Glomerular endothelial cell (primary cell): ENCODE measurements around the gene LRP10. TPM values are rescaled to one million over a fixed set of nuclear protein-coding genes. Genes with fewer than 3 reads are reported as not detected.

Experiments
- DNase-seq: peaks from one replicate; pipeline ENCODE4 v3.0.0-alpha.2; 2011; ENCODE audit warnings: low read depth, low spot score; ENCODE audit errors: extremely low read depth
- total RNA-seq: library from RNA; depleted of rRNA; stranded (reverse); fragments of >200 nt; gene quantifications from 2 replicates; pipeline ENCODE4 v1.2.3, GENCODE V29; 2015

Gene LRP10
- total RNA-seq, 1 donor from 2014 or later, result 187 TPM

- no peak for DNase-seq
Observed at GRCh38 chr14:22864979-22865378, 6.6 kb upstream of the LRP10 start.

DNA sequence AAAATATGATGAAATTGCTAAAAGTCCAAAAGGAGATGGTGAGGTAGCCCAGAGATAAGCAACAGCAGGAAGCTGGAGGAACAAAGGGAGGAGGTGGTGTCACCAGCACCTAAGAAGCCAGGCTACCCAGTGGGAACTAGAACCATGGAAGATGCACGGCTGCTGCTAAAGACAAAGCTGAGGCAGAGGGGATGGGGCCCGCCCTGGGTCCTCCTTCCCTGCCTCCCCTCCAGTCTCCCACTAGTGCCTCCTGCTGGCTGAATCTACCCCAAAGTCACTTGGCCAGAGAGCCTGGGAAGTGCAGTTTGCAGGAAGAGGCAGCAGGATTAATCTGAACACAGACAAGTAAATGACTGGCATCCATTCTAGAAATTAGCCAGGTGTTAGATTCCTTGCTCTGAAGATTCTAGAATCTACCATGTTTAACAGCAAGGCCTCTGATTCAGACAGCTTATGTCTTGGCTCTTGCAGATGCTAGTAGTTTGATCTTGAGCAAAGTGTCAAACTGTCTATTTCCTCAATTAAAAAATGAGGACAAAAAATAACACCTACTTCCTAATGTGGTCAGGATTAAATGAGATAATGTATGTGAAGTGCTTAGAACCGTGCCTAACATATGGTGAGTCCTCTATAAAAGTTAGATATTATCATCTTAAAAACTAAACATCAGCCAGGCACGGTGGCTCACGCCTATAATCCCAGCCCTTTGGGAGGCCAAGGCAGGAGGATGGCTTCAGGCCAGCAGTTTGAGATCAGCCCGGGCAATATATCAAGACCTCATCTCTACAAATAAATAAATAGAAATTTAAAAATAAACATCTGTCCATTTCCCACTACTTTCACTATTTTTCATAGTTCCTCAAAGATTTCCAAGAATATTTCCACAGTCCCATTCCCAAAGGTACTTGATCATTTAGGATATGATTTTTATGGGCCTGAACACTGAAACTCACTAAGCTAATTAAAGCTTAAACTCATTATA is 5.8 kb upstream of the LRP10 start:
- DNase-seq, result no peak

GRCh38 chr14:22866874-22867273 is 4.7 kb upstream of the LRP10 start:
- DNase-seq, result no peak

- DNase-seq, result no peak
Observed at GRCh38 chr14:22870811-22871223, 723 bp upstream of the LRP10 start.

- no peak for DNase-seq
Observed at GRCh38 chr14:22872033-22872832, 693 bp downstream of the LRP10 start.

DNA sequence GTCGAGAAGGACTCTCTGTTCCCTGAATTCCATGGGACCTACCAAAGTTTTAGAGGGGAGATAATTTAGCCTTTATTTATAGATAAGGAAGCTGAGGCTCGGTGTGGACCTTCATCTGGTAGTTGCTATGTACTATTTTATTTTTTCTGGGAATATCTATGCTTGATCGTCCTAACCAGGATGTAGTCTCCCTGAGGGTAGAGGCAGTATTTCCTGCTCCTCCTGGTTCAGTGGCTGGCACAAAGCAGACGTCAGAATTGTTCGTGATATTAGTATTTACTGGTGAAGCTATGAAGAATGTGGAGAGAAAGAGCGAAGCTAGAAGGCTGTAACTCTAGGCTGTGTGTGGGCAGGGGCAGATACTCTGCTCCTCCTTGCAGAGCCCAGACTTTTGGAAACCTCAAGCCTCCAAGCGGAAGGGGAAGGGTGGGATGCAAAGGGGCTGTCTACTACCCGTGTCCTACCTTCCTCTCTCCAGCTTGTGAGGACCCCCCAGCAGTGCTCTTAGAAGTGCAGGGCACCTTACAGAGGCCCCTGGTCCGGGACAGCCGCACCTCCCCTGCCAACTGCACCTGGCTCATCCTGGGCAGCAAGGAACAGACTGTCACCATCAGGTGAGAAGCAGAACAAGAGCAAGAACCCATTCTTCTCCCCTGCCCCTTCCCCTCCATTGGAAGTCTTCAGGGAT is 1.4 kb downstream of the LRP10 start:
- DNase-seq, result no peak

DNA sequence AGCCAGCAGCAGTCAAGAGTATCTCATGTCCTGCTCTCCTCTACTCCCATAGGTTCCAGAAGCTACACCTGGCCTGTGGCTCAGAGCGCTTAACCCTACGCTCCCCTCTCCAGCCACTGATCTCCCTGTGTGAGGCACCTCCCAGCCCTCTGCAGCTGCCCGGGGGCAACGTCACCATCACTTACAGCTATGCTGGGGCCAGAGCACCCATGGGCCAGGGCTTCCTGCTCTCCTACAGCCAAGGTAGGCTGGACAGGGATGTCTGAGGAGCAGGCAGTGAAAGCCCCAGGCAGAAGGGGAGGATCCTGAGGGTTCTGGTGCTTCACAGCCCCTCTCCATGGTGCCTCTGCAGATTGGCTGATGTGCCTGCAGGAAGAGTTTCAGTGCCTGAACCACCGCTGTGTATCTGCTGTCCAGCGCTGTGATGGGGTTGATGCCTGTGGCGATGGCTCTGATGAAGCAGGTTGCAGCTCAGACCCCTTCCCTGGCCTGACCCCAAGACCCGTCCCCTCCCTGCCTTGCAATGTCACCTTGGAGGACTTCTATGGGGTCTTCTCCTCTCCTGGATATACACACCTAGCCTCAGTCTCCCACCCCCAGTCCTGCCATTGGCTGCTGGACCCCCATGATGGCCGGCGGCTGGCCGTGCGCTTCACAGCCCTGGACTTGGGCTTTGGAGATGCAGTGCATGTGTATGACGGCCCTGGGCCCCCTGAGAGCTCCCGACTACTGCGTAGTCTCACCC is 3.6 kb downstream of the LRP10 start:
- no peak for DNase-seq

- DNase-seq, result no peak
Observed at GRCh38 chr14:22875748-22876319, 4.3 kb downstream of the LRP10 start.

DNA sequence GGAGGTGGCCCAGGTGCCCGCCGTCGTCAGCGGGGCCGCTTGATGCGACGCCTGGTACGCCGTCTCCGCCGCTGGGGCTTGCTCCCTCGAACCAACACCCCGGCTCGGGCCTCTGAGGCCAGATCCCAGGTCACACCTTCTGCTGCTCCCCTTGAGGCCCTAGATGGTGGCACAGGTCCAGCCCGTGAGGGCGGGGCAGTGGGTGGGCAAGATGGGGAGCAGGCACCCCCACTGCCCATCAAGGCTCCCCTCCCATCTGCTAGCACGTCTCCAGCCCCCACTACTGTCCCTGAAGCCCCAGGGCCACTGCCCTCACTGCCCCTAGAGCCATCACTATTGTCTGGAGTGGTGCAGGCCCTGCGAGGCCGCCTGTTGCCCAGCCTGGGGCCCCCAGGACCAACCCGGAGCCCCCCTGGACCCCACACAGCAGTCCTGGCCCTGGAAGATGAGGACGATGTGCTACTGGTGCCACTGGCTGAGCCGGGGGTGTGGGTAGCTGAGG is 5.5 kb downstream of the LRP10 start:
- DNase-seq, result no peak

GRCh38 chr14:22878271-22879246 is 7.0 kb downstream of the LRP10 start:
- no peak for DNase-seq

GRCh38 chr14:22882064-22882463 is 10.5 kb downstream of the LRP10 start:
- DNase-seq, result no peak

- DNase-seq, result no peak
Observed at GRCh38 chr14:22882529-22883172, 11.1 kb downstream of the LRP10 start.

DNA sequence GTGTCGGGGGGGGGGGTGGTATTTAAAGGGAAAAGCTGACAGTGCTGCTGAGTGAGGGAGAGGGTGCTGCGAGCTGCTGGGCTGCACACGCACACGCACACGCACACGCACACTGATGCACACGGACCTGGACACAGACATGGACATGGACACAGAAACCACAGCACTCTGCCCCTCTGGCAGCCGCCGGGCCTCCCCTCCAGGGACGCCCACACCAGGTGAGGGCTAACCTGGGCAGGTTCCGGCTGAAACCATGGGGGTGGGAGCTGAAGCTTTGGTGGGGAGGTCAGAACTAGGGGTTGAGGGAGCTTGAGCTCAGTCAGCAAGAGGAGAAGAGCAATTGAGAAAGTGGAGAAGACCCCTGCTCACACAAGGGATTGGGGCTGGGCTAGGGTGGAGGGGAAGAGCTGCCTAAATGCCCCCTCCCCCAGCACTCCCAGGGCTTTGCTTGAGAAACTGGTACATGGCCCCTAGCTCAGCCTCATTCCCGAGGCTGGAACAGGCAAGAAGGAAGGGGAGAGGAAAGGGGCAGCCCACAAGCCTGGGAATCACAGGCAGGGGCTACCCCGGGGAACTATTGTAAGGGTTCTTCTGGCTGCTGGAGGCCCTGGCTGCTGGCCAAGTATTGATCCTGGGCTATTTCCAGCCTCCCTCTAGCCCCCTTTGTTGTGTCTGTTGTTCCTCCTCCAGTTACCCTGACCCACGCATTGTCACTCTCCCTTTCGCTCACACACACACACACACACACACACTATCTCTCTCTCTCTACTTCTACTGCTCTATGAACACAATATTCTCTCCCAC is 11.8 kb downstream of the LRP10 start, which contains the start of gene REM2:
Gene REM2, plus strand, starts transcription at position 50 of the 804 bp plus-strand sequence. Its CDS starts 66 bp downstream, at position 116.
- DNase-seq, result no peak

DNA sequence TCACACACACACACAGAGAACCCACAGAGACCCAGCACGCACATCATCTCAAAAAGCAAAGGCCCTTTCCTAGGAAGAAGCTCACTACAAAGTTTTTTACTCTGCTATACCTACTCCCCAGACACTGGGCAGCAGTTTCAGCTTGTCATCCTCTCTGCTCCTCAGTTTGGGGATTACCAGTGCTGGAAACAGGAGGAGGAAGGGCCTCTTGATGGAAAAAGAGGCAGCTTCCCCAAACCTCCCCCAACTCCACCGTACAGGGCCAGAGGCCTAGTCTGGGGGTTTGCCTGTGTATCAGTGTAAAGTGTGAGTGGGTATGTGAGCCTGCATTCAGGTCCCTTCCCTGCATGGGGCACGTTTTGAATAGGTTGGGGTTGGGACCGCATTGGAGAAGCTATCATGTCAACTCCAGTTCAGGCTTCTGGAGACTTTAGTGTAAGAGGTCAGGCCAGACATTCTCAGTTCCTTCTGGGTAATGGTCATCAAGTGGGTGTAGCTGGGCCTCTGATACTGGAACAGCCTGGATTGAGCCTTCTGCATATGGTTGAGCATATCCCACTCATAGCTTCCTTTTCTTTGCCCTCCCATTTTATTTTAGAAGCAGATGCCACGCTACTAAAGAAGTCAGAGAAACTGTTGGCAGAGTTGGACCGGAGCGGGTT is 12.7 kb downstream of the LRP10 start:
- no peak for DNase-seq

GRCh38 chr14:22884738-22885523 is 13.4 kb downstream of the LRP10 start:
- DNase-seq, result no peak

GRCh38 chr14:22885975-22886374 is 14.4 kb downstream of the LRP10 start:
- DNase-seq, result no peak
